OCI-LY1 (cell line): ENCODE measurements around the gene ZNF598.
"Not testable (repeated sequence)": the region's sequence is repeated elsewhere in the genome, so short reads cannot be mapped to it uniquely, and the experiment has no call there.

Source experiments
- H2AFZ ChIP-seq: fragments of 200-600 bp; sonication (generic), shearing (Covaris generic); 2 replicates; pipeline ENCODE4 v1.6.0; 2014; ENCODE audit warnings: antibody characterized with exemption, mild to moderate bottlenecking, low read length
- H3F3A ChIP-seq: fragments of 200-600 bp; sonication (generic), shearing (Covaris generic); 2 replicates; pipeline ENCODE4 v1.6.0; 2014; ENCODE audit warnings: mild to moderate bottlenecking, antibody characterized with exemption, low read length, moderate library complexity; ENCODE audit not compliant: insufficient read depth
- H3K27ac ChIP-seq: fragments of 200-600 bp; sonication (generic); 2 replicates; pipeline ENCODE4 v1.5.1; 2014; ENCODE audit warnings: low read length, mixed run types, mild to moderate bottlenecking, low read depth; ENCODE audit not compliant: poor library complexity, severe bottlenecking
- H3K27me3 ChIP-seq: fragments of 200-600 bp; sonication (generic); 2 replicates; pipeline ENCODE4 v1.6.0; 2014; ENCODE audit warnings: antibody characterized with exemption, mild to moderate bottlenecking, low read length, moderate library complexity; ENCODE audit not compliant: insufficient read depth
- H3K36me3 ChIP-seq: fragments of 200-600 bp; sonication (generic); 2 replicates; pipeline ENCODE4 v1.6.1; 2014; ENCODE audit warnings: mild to moderate bottlenecking, antibody characterized with exemption, low read length, moderate library complexity, mixed read lengths; ENCODE audit not compliant: insufficient read depth
- H3K4me1 ChIP-seq: fragments of 200-600 bp; sonication (generic); 2 replicates; pipeline ENCODE4 v1.5.1; 2014; ENCODE audit warnings: mild to moderate bottlenecking, low read length, moderate library complexity; ENCODE audit not compliant: insufficient read depth, severe bottlenecking
- H3K4me2 ChIP-seq: fragments of 200-600 bp; sonication (generic), shearing (Covaris generic); 2 replicates; pipeline ENCODE4 v1.6.1; 2014; ENCODE audit warnings: low read length
- H3K4me3 ChIP-seq: fragments of 200-600 bp; sonication (generic); 2 replicates; pipeline ENCODE4 v1.5.1; 2014; ENCODE audit warnings: low read length, low read depth, mild to moderate bottlenecking, mixed read lengths; ENCODE audit not compliant: poor library complexity, severe bottlenecking
- H3K79me2 ChIP-seq: fragments of 200-600 bp; shearing (Covaris generic); 2 replicates; pipeline ENCODE4 v1.6.1; 2016; ENCODE audit warnings: mixed run types, low read length, mixed read lengths; ENCODE audit not compliant: insufficient read depth
- H3K9ac ChIP-seq: fragments of 200-600 bp; sonication (generic), shearing (Covaris generic); 2 replicates; pipeline ENCODE4 v1.6.1; 2014; ENCODE audit warnings: mild to moderate bottlenecking, low read length, mixed read lengths
- H3K9me2 ChIP-seq: fragments of 200-600 bp; sonication (generic), shearing (Covaris generic); 2 replicates; pipeline ENCODE4 v1.6.1; 2014; ENCODE audit warnings: low read depth, mild to moderate bottlenecking, low read length, mixed read lengths
- H3K9me3 ChIP-seq: fragments of 200-600 bp; shearing (Covaris generic); 2 replicates; pipeline ENCODE4 v1.6.1; 2014; ENCODE audit warnings: low read length, mixed read lengths
- H4K20me1 ChIP-seq: fragments of 200-600 bp; sonication (generic), shearing (Covaris generic); 2 replicates; pipeline ENCODE4 v1.6.0; 2016; ENCODE audit warnings: mild to moderate bottlenecking, low read length; ENCODE audit not compliant: insufficient read depth
- CTCF ChIP-seq: fragments of 200-600 bp; sonication (generic), shearing (Covaris generic); IDR thresholded peaks from 2 replicates; pipeline ENCODE4 v1.5.1; 2017; ENCODE audit warnings: mild to moderate bottlenecking, antibody characterized with exemption, low read length, moderate library complexity, mixed read lengths
- EZH2 ChIP-seq: fragments of 200-600 bp; sonication (generic), shearing (Covaris generic); IDR thresholded peaks from 2 replicates; pipeline ENCODE4 v1.8.0; 2017; ENCODE audit warnings: borderline replicate concordance, mixed run types, mild to moderate bottlenecking, antibody characterized with exemption, low read length, moderate library complexity, mixed read lengths

Gene ZNF598

GRCh38 chr16:2035431-2036199 is 26.0 kb upstream of the ZNF598 start:
- Histone ChIP-seq H4K20me1 (no peaks in the 10 kb centered on the region), H3K9ac (no peak overlapping the region), H3K27me3 (peaks cover 20% of the 10 kb centered on the region), H3K4me1 (no peaks in the 10 kb centered on the region), H3K79me2 (no peaks in the 10 kb centered on the region), H3K36me3 (no peaks in the 10 kb centered on the region), H3K4me3 (no peak overlapping the region), H3K9me2 (no peaks in the 10 kb centered on the region), H3K27ac (no peak overlapping the region), H3F3A (no peaks in the 10 kb centered on the region), H3K9me3 (no peaks in the 10 kb centered on the region), H2AFZ (no peak overlapping the region), H3K4me2 (no peak overlapping the region)
- TF ChIP-seq CTCF (no peak), EZH2 (no peak)

- H3K4me3 ChIP-seq, result no peak overlapping the region
- H3K4me2 ChIP-seq, result no peak overlapping the region
- no peak overlapping the region for H3K27ac ChIP-seq
- no peaks in the 10 kb centered on the region for H3K4me1 ChIP-seq
- H3K9ac ChIP-seq, result no peak overlapping the region
- H3K9me3 ChIP-seq, result no peaks in the 10 kb centered on the region
- H3K27me3 ChIP-seq, result peaks cover 22% of the 10 kb centered on the region
- H3F3A ChIP-seq, result no peaks in the 10 kb centered on the region
- no peaks in the 10 kb centered on the region for H3K79me2 ChIP-seq
- no peaks in the 10 kb centered on the region for H3K9me2 ChIP-seq
- TF ChIP-seq EZH2 (no peak), CTCF (no peak)
- no peaks in the 10 kb centered on the region for H4K20me1 ChIP-seq
- H2AFZ ChIP-seq, result no peak overlapping the region
- no peaks in the 10 kb centered on the region for H3K36me3 ChIP-seq
These were observed 25.2 kb upstream of the ZNF598 start for GRCh38 chr16:2034696-2035430.

- H3K9me2 ChIP-seq, H3K4me2 ChIP-seq, H4K20me1 ChIP-seq, H3K4me1 ChIP-seq, H3K4me3 ChIP-seq, H3K36me3 ChIP-seq, H2AFZ ChIP-seq, H3K9me3 ChIP-seq, H3K79me2 ChIP-seq, H3F3A ChIP-seq, H3K27ac ChIP-seq, H3K9ac ChIP-seq: not testable (repeated sequence)
- H3K27me3 ChIP-seq, result peaks cover 23% of the 10 kb centered on the region
These were observed 24.5 kb upstream of the ZNF598 start for GRCh38 chr16:2033909-2034695.
